RWPE1 (cell line): ENCODE measurements around the gene SCMH1.

Experiments used
- CTCF ChIA-PET: fragments of 350-600 bp; sonication (Branson Sonifier 250); formaldehyde crosslinking; extraction: SDS; loops from one replicate; lab custom pipeline; 2021; lab: Yijun Ruan, JAX
- POLR2A ChIA-PET: fragments of 400-600 bp; formaldehyde crosslinking; extraction: SDS; loops from one replicate; lab custom pipeline; 2020; ENCODE audit warnings: antibody characterized with exemption; ENCODE audit not compliant: low non-redundant PET; lab: Yijun Ruan, JAX
- DNase-seq: peaks from one replicate; pipeline ENCODE4 v3.0.0; 2012; ENCODE audit warnings: low spot score
- H3K27ac ChIP-seq: fragments of 450-650 bp; 2 replicates; pipeline ENCODE4 v1.5.1; 2017
- CTCF ChIP-seq: fragments of 450-650 bp; conservative IDR thresholded peaks from 2 replicates; pipeline ENCODE4 v1.5.1; 2017; ENCODE audit warnings: low read depth, mild to moderate bottlenecking

The SCMH1 gene

DNA sequence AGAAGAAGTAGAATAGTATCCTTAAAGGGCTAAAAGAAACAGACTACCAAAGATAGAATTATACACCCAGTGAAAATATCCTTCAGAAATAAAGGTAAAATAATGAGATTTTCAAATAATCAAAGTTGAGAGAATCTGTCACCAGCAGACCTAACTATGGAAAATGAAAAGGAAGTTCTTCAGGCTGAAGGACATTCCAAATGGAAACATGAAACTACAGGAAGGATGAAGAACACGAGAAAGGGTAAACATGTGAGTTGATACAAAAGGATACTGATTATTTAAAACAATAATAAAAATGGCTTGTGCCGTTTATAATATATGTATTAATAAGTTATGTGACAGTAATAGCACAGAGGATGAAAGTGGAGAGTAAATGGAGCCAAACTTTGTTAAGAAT is 163.5 kb downstream of the SCMH1 start:
- no peak for DNase-seq
- POLR2A ChIA-PET, result no interaction called here
- TF ChIP-seq CTCF, result no peak
- no peak overlapping the region for H3K27ac ChIP-seq
- CTCF ChIA-PET, result no interaction called here

DNA sequence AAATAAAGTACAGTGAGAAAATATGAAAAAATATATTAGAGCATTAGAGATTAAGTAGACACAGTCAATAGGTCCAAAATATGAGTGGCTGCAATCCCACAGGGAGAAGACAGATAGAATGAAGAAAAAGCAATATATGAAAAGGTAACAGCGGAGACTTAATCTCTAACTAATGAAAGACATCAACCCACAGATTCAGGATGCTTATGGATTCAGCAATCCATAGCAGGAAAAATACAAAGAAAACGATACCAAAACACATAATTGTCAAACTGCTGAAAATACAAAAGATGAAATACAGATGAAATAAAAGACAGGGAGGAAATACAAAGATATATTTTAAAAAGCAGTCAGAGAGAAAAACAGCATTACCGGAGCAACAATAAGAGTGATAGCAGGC is 163.9 kb downstream of the SCMH1 start:
- CTCF ChIA-PET, result no interaction called here
- no peak overlapping the region for H3K27ac ChIP-seq
- POLR2A ChIA-PET, result no interaction called here
- TF ChIP-seq CTCF, result no peak
- DNase-seq, result no peak

GRCh38 chr1:41073971-41074370 is 168.1 kb downstream of the SCMH1 start:
- POLR2A ChIA-PET, result no interaction called here
- no peak for TF ChIP-seq CTCF
- DNase-seq, result peak; percentile 20
- H3K27ac ChIP-seq, result no peak overlapping the region
- CTCF ChIA-PET, result no interaction called here

GRCh38 chr1:41072051-41072450 is 170.1 kb downstream of the SCMH1 start:
- no peak overlapping the region for H3K27ac ChIP-seq
- DNase-seq, result no peak
- POLR2A ChIA-PET, result no interaction called here
- no peak for TF ChIP-seq CTCF
- CTCF ChIA-PET, result no interaction called here

DNA sequence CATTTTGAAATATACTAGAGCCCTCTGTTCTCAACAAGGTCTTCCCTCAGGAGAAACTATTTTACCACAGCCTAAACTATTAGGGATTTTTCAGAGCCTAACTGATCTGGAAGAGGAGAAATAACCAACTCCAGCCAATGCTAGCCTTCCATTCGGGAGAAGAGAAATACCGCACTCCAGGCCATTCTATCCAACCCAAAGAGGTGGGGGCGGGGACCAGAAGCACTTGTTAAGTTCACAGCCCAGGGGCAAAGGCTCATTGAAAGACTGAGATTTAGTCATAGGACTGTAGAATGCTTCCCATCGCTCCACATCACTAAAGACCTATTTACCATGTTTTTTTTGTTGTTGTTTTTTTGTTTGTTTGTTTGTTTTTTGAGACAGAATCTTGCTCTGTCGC is 185.2 kb downstream of the SCMH1 start:
- no peak overlapping the region for H3K27ac ChIP-seq
- CTCF ChIA-PET, result no interaction called here
- POLR2A ChIA-PET, result no interaction called here
- DNase-seq, result no peak
- TF ChIP-seq CTCF, result no peak

DNA sequence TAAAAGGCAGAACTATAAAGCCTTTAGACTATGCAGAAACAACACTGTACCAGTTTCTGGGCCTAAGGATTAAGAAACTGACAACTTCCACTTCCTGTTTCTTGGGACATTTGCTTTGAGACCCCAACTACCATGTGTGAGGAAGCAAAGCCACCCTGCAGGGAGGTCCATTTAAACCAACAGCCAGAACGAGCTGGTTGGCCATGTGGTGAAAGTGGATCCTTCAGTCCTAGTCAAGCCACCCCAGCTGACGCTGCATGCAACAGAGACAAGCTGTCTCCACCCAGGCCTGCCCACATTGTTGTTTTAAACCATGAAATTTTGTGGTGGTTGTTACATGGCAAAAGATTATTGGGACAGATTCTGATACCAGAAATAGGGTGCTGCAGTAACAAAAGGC is 188.8 kb downstream of the SCMH1 start:
- DNase-seq, result no peak
- ChIA-PET POLR2A (no interaction called here), CTCF (interaction anchor here (0.7 kb wide), 1 partner anchor 9 kb away, joined by 3 read pairs; no protein-coding TSS in a partner anchor)
- no peak for TF ChIP-seq CTCF
- H3K27ac ChIP-seq, result no peak overlapping the region

DNA sequence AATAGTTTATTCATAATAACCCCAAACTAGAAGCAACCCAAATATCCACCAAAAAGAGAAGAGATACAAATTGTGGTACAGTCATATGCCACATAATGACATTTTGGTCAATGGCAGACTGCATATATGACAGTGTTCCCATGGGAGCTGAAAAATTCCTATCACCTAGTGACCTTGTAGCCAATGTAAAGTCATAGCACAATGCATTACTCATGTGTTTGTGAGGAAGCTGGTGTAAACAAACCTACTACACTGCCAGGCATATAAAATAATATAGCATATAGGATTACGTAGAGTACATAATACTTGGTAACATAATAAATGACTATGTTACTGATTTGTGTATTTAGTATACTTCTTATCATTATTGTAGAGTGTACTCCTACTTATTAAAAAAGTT is 191.1 kb downstream of the SCMH1 start:
- H3K27ac ChIP-seq, result no peak overlapping the region
- CTCF ChIA-PET, result interaction anchor here (0.7 kb wide), 1 partner anchor 44 kb away, joined by 4 read pairs; no protein-coding TSS in a partner anchor
- no peak for DNase-seq
- POLR2A ChIA-PET, result no interaction called here
- TF ChIP-seq CTCF, result no peak
